Stomach (tissue), 4 donors: ENCODE measurements around the gene FNDC3B.

Experiments
- CTCF ChIP-seq, 7 experiments: fragments of 450-650 bp in 4 of 7; fragments of 200-600 bp in 3 of 7; sonication (generic) in 3 of 7; IDR thresholded peaks; one replicate each; pipeline ENCODE4 v1.5.1; 2016 to 2019; ENCODE audit warnings: antibody characterized with exemption in 7 of 7, control low read depth in 2 of 7, mild to moderate bottlenecking in 1 of 7
- POLR2A ChIP-seq, 4 donors: fragments of 450-650 bp; IDR thresholded peaks; one replicate each; pipeline ENCODE4 v1.6.1; 2016; ENCODE audit warnings: antibody characterized with exemption in 4 of 4, control low read depth in 2 of 4, mild to moderate bottlenecking in 1 of 4, moderate library complexity in 1 of 4

GRCh38 chr3:172135185-172135584 lies 95.8 kb downstream of the FNDC3B start:
- TF ChIP-seq CTCF (IDR thresholded peaks at IDR 0.05) (no peak), POLR2A (IDR thresholded peaks at IDR 0.05) (no peak)
